ENCODE measurements around the gene GLRX3. TPM values are rescaled to one million over a fixed set of nuclear protein-coding genes. Genes with fewer than 3 reads are reported as not detected.

GLRX3 gene
- total RNA-seq, 4 donors from 2014 or later, result 20.0 to 58.4 (median 45.0) TPM

- Histone ChIP-seq H3K4me3 (no peak overlapping the region), H3K4me1 (no peaks in the 10 kb centered on the region), H3K9me3 (no peaks in the 10 kb centered on the region), H3K27ac (no peak overlapping the region), H3K27me3 (no peaks in the 10 kb centered on the region), H3K36me3 (no peaks in the 10 kb centered on the region)
- no peak for DNase-seq
- intact Hi-C loops (cut with DNase I; ENCODE audit: low total_unique reads), result no loop called here
- no peak for TF ChIP-seq POLR2A (IDR thresholded peaks at IDR 0.05)
- no peak for TF ChIP-seq CTCF (IDR thresholded peaks at IDR 0.05)
These were observed 59.6 kb downstream of the GLRX3 start for GRCh38 chr10:130195746-130196294.

GRCh38 chr10:130196511-130197487, 60.6 kb downstream of the GLRX3 start:
- H3K9me3 ChIP-seq, result no peaks in the 10 kb centered on the region
- no peak for TF ChIP-seq POLR2A (IDR thresholded peaks at IDR 0.05)
- no peak for TF ChIP-seq CTCF (IDR thresholded peaks at IDR 0.05)
- H3K36me3 ChIP-seq, result no peaks in the 10 kb centered on the region
- no peak overlapping the region for H3K4me3 ChIP-seq
- H3K27me3 ChIP-seq, result no peaks in the 10 kb centered on the region
- no peaks in the 10 kb centered on the region for H3K4me1 ChIP-seq
- no peak overlapping the region for H3K27ac ChIP-seq
- intact Hi-C loops (cut with DNase I; ENCODE audit: low total_unique reads), result no loop called here
- no peak for DNase-seq

GRCh38 chr10:130198651-130199050, 62.5 kb downstream of the GLRX3 start:
- Histone ChIP-seq H3K27me3 (no peaks in the 10 kb centered on the region), H3K4me3 (no peak overlapping the region), H3K4me1 (no peaks in the 10 kb centered on the region), H3K9me3 (no peaks in the 10 kb centered on the region), H3K27ac (no peak overlapping the region), H3K36me3 (no peaks in the 10 kb centered on the region)
- intact Hi-C loops (cut with DNase I; ENCODE audit: low total_unique reads), result no loop called here
- TF ChIP-seq POLR2A (IDR thresholded peaks at IDR 0.05) (no peak), CTCF (IDR thresholded peaks at IDR 0.05) (no peak)
- no peak for DNase-seq

- no peak for DNase-seq
- Histone ChIP-seq H3K36me3 (no peaks in the 10 kb centered on the region), H3K27ac (no peak overlapping the region), H3K27me3 (no peaks in the 10 kb centered on the region), H3K4me3 (no peak overlapping the region), H3K9me3 (no peaks in the 10 kb centered on the region), H3K4me1 (no peaks in the 10 kb centered on the region)
- intact Hi-C loops (cut with DNase I; ENCODE audit: low total_unique reads), result no loop called here
- TF ChIP-seq CTCF (IDR thresholded peaks at IDR 0.05) (no peak), POLR2A (IDR thresholded peaks at IDR 0.05) (no peak)
These were observed 64.2 kb downstream of the GLRX3 start for GRCh38 chr10:130200179-130201042.

Measured in uterus (tissue), 4 donors.